Midbrain (tissue), 1 donor: Measurements from ENCODE around the gene TCOF1.

Source experiments
- DNase-seq: peaks from one replicate; lab custom pipeline; 2025; lab: John Stamatoyannopoulos, UW

Gene TCOF1

GRCh38 chr5:150392680-150393079 is 35.2 kb downstream of the TCOF1 start:
- no peak for DNase-seq

GRCh38 chr5:150393096-150393645 is 35.7 kb downstream of the TCOF1 start:
- DNase-seq, result no peak

- DNase-seq, result no peak
These were observed 36.6 kb downstream of the TCOF1 start for GRCh38 chr5:150394131-150394530.

- no peak for DNase-seq
These were observed 37.6 kb downstream of the TCOF1 start for GRCh38 chr5:150394912-150395687.

GRCh38 chr5:150395688-150395975 is 38.1 kb downstream of the TCOF1 start:
- no peak for DNase-seq

GRCh38 chr5:150396267-150396666 is 38.8 kb downstream of the TCOF1 start:
- DNase-seq, result no peak

GRCh38 chr5:150397146-150397781 is 39.8 kb downstream of the TCOF1 start:
- DNase-seq, result no peak

GRCh38 chr5:150397782-150398721 is 40.6 kb downstream of the TCOF1 start:
- no peak for DNase-seq

- no peak for DNase-seq
These were observed 41.4 kb downstream of the TCOF1 start for GRCh38 chr5:150398722-150399523.

- DNase-seq, result no peak
These were observed 42.2 kb downstream of the TCOF1 start for GRCh38 chr5:150399524-150400211.

- DNase-seq, result no peak
These were observed 43.0 kb downstream of the TCOF1 start for GRCh38 chr5:150400316-150401075.

GRCh38 chr5:150401076-150401375 is 43.5 kb downstream of the TCOF1 start:
- no peak for DNase-seq

- no peak for DNase-seq
These were observed 44.1 kb downstream of the TCOF1 start for GRCh38 chr5:150401376-150402228.

- no peak for DNase-seq
These were observed 44.8 kb downstream of the TCOF1 start for GRCh38 chr5:150402229-150402773.

- DNase-seq, result no peak
These were observed 45.4 kb downstream of the TCOF1 start for GRCh38 chr5:150402901-150403342.

GRCh38 chr5:150404121-150404520 is 46.6 kb downstream of the TCOF1 start:
- no peak for DNase-seq

GRCh38 chr5:150404535-150404934 is 47.0 kb downstream of the TCOF1 start:
- DNase-seq, result no peak

GRCh38 chr5:150404941-150405816 is 47.7 kb downstream of the TCOF1 start:
- DNase-seq, result no peak
